ENCODE results near the gene B3GALT6. TPM values are rescaled to one million over a fixed set of nuclear protein-coding genes. Genes with fewer than 3 reads are reported as not detected.
A peak's percentile ranks its signal among the peaks of the same experiment; 100 is the strongest.

The B3GALT6 gene
- total RNA-seq, 2 donors from 2014 or later: 24.8 to 31.5 TPM

GRCh38 chr1:1223321-1223720 is 8.7 kb upstream of the B3GALT6 start:
- Mint-ChIP-seq H3K27ac (peak overlapping the region; percentile 66), H3K4me1 (no peaks in the 10 kb centered on the region), H3K27me3 (ENCODE audit: insufficient read depth) (no peaks in the 10 kb centered on the region), H3K4me3 (no peak overlapping the region), H3K9me3 (no peaks in the 10 kb centered on the region), H3K36me3 (ENCODE audit: low read depth) (peaks cover 52% of the 10 kb centered on the region)
- no peaks in the 10 kb centered on the region for H3K27me3 ChIP-seq (ENCODE audit: control insufficient read depth, insufficient read depth, low read length, poor library complexity, severe bottlenecking)
- peaks cover 32% of the 10 kb centered on the region for H3K36me3 ChIP-seq (ENCODE audit: control insufficient read depth, insufficient read depth, low read length)
- H3K4me1 ChIP-seq (ENCODE audit: control insufficient read depth, insufficient read depth, low read length): no peaks in the 10 kb centered on the region
- no peak for TF ChIP-seq CTCF (conservative IDR thresholded peaks at IDR 0.05)
- WGBS, 2 experiments (ENCODE audit: insufficient coverage in 1 of 2, insufficient read length in 1 of 2): 95 to 100% methylated on average over 6 to 15 of the region's 15 CpGs
- DNase-seq: no peak
- no peak overlapping the region for H3K9ac ChIP-seq (ENCODE audit: extremely low read depth, low read length, poor library complexity, severe bottlenecking)
- H3K9me3 ChIP-seq (ENCODE audit: control insufficient read depth, low read length): no peaks in the 10 kb centered on the region
- H3K27ac ChIP-seq (ENCODE audit: low read depth, low read length): no peak overlapping the region
- H3K4me3 ChIP-seq (ENCODE audit: low read length): no peak overlapping the region

- no peaks in the 10 kb centered on the region for H3K4me1 ChIP-seq (ENCODE audit: control insufficient read depth, insufficient read depth, low read length)
- H3K4me1 Mint-ChIP-seq: no peaks in the 10 kb centered on the region
- H3K27me3 Mint-ChIP-seq (ENCODE audit: insufficient read depth): no peaks in the 10 kb centered on the region
- 94 to 97% methylated on average over 11 to 21 of the region's 21 CpGs for WGBS, 2 experiments (ENCODE audit: insufficient coverage in 1 of 2, insufficient read length in 1 of 2)
- peaks cover 55% of the 10 kb centered on the region for H3K36me3 Mint-ChIP-seq (ENCODE audit: low read depth)
- H3K4me3 ChIP-seq (ENCODE audit: low read length): no peak overlapping the region
- no peaks in the 10 kb centered on the region for H3K27me3 ChIP-seq (ENCODE audit: control insufficient read depth, insufficient read depth, low read length, poor library complexity, severe bottlenecking)
- H3K36me3 ChIP-seq (ENCODE audit: control insufficient read depth, insufficient read depth, low read length): peaks cover 37% of the 10 kb centered on the region
- no peaks in the 10 kb centered on the region for H3K9me3 Mint-ChIP-seq
- H3K27ac Mint-ChIP-seq: no peak overlapping the region
- no peaks in the 10 kb centered on the region for H3K9me3 ChIP-seq (ENCODE audit: control insufficient read depth, low read length)
- no peak for DNase-seq
- no peak overlapping the region for H3K4me3 Mint-ChIP-seq
- no peak overlapping the region for H3K9ac ChIP-seq (ENCODE audit: extremely low read depth, low read length, poor library complexity, severe bottlenecking)
- no peak for TF ChIP-seq CTCF (conservative IDR thresholded peaks at IDR 0.05)
- H3K27ac ChIP-seq (ENCODE audit: low read depth, low read length): no peak overlapping the region
Measured at GRCh38 chr1:1223891-1224290, 8.1 kb upstream of the B3GALT6 start.

GRCh38 chr1:1225238-1225845 is 6.7 kb upstream of the B3GALT6 start:
- Mint-ChIP-seq H3K4me1 (no peaks in the 10 kb centered on the region), H3K36me3 (ENCODE audit: low read depth) (peaks cover 57% of the 10 kb centered on the region), H3K9me3 (no peaks in the 10 kb centered on the region), H3K27me3 (ENCODE audit: insufficient read depth) (no peaks in the 10 kb centered on the region), H3K27ac (no peak overlapping the region), H3K4me3 (no peak overlapping the region)
- TF ChIP-seq CTCF (conservative IDR thresholded peaks at IDR 0.05): no peak
- peaks cover 45% of the 10 kb centered on the region for H3K36me3 ChIP-seq (ENCODE audit: control insufficient read depth, insufficient read depth, low read length)
- H3K27ac ChIP-seq (ENCODE audit: low read depth, low read length): no peak overlapping the region
- no peak overlapping the region for H3K4me3 ChIP-seq (ENCODE audit: low read length)
- no peak overlapping the region for H3K9ac ChIP-seq (ENCODE audit: extremely low read depth, low read length, poor library complexity, severe bottlenecking)
- WGBS, 2 experiments (ENCODE audit: insufficient coverage in 1 of 2, insufficient read length in 1 of 2): 93 to 95% methylated on average over 9 to 34 of the region's 34 CpGs
- H3K4me1 ChIP-seq (ENCODE audit: control insufficient read depth, insufficient read depth, low read length): no peaks in the 10 kb centered on the region
- H3K9me3 ChIP-seq (ENCODE audit: control insufficient read depth, low read length): no peaks in the 10 kb centered on the region
- H3K27me3 ChIP-seq (ENCODE audit: control insufficient read depth, insufficient read depth, low read length, poor library complexity, severe bottlenecking): no peaks in the 10 kb centered on the region
- no peak for DNase-seq

All from endodermal cell (in vitro differentiated cells).